Karpas-422 (cell line): ENCODE results near the gene SIN3B. TPM values are rescaled to one million over a fixed set of nuclear protein-coding genes. Genes with fewer than 3 reads are reported as not detected.

Experiments
- DNase-seq: peaks from one replicate; pipeline ENCODE4 v3.0.0-alpha.2; 2015
- H2AFZ ChIP-seq: fragments of 200-600 bp; sonication (generic); 2 replicates; pipeline ENCODE4 v1.6.1; 2014; ENCODE audit warnings: antibody characterized with exemption, low read length, mixed read lengths
- H3K27ac ChIP-seq: fragments of 200-600 bp; sonication (generic); 2 replicates; pipeline ENCODE4 v1.5.1; 2014; ENCODE audit warnings: mild to moderate bottlenecking, low read length, moderate library complexity
- H3K27me3 ChIP-seq: fragments of 200-600 bp; sonication (generic); 2 replicates; pipeline ENCODE4 v1.6.1; 2014; ENCODE audit warnings: low read length, mixed read lengths
- H3K36me3 ChIP-seq: fragments of 200-600 bp; sonication (generic); 2 replicates; pipeline ENCODE4 v1.6.1; 2014; ENCODE audit warnings: low read length, mixed read lengths; ENCODE audit not compliant: insufficient read depth
- H3K4me1 ChIP-seq: fragments of 200-600 bp; sonication (generic); 2 replicates; pipeline ENCODE4 v1.6.1; 2014; ENCODE audit warnings: mild to moderate bottlenecking, low read length, mixed read lengths
- H3K4me2 ChIP-seq: fragments of 200-600 bp; sonication (generic); 2 replicates; pipeline ENCODE4 v1.6.1; 2014; ENCODE audit warnings: low read length, low read depth, mild to moderate bottlenecking; ENCODE audit not compliant: poor library complexity, severe bottlenecking
- H3K4me3 ChIP-seq: fragments of 200-600 bp; sonication (generic); 2 replicates; pipeline ENCODE4 v1.5.1; 2014; ENCODE audit warnings: mild to moderate bottlenecking, antibody characterized with exemption, low read length, mixed read lengths
- H3K79me2 ChIP-seq: fragments of 200-600 bp; sonication (generic); 2 replicates; pipeline ENCODE4 v1.6.1; 2014; ENCODE audit warnings: mild to moderate bottlenecking, low read length, mixed read lengths
- H3K9ac ChIP-seq: fragments of 200-600 bp; sonication (generic); 2 replicates; pipeline ENCODE4 v1.6.0; 2014; ENCODE audit warnings: low read length
- H3K9me2 ChIP-seq: fragments of 200-600 bp; sonication (generic), shearing (Covaris generic); replicated peaks from 2 replicates; pipeline ENCODE4 v1.6.0; 2014; ENCODE audit warnings: mild to moderate bottlenecking, low read length, moderate library complexity; ENCODE audit not compliant: insufficient read depth
- H3K9me3 ChIP-seq: fragments of 300-700, 200-600 bp; sonication (generic); 2 replicates; pipeline ENCODE4 v1.6.1; 2014; ENCODE audit warnings: low read length, mixed read lengths
- H4K20me1 ChIP-seq: fragments of 200-600 bp; sonication (generic); 2 replicates; pipeline ENCODE4 v1.6.1; 2014; ENCODE audit warnings: mild to moderate bottlenecking, antibody characterized with exemption, low read length, low read depth; ENCODE audit not compliant: insufficient read depth
- total RNA-seq: library from RNA; depleted of rRNA; stranded (reverse); fragments of >200 nt; shearing (Covaris generic); gene quantifications from 2 replicates; pipeline ENCODE4 v1.2.3, GENCODE V29; 2014; ENCODE audit warnings: low replicate concordance

The SIN3B gene
- total RNA-seq, 1 experiment from 2014 or later: 19.4 TPM

DNA sequence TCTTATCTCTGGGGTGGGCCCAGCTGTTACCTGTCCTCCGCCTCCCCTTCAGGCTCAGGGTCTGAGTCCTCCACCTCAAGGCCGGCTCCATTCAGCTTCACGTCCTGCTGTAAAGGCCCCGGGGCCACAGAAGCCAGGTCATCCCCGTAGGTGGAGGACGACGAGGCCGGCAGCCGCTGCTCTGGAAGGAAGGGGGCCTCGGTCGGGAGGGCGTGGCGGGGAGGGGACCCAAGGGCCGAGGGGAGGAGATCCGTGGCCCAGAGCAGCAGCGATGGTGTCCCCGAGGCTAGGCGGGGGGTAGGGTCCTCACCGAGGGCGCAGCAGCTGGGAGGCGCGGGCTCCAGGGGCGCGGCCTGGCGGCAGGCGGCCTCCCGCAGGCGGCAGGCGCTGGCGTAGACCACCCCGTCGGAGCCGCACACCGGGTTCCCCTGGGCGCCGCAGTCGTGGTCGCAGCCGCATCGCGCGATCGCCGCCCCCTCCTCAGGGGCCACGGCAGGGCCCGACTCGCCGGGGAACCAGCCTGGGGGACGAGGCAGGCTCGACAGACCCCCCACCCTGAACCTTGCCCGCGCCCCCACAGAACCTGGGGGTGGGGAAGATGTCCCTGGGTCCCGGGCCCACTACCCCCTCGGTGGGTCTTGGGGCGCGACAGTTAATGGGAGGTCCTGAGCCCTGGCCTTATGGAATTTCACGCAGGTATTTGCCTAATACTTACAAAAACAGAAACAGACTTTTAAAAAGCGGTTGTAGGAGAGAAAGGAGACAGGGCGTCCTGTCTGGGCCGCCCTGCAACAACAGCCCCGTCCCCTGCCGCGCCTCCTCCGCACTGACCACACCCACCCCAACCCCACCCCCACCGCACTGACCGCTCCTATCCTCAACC is 67.2 kb downstream of the SIN3B start:
- Histone ChIP-seq H3K36me3 (no peaks in the 10 kb centered on the region), H4K20me1 (no peaks in the 10 kb centered on the region), H3K9me2 (no peaks in the 10 kb centered on the region), H3K9ac (no peak overlapping the region), H3K27ac (no peak overlapping the region), H3K79me2 (no peaks in the 10 kb centered on the region), H3K27me3 (no peaks in the 10 kb centered on the region; the same call in 1 of the 2 replicates), H2AFZ (no peak overlapping the region), H3K4me1 (peaks cover 7% of the 10 kb centered on the region), H3K4me3 (no peak overlapping the region), H3K4me2 (no peak overlapping the region), H3K9me3 (no peaks in the 10 kb centered on the region)
- no peak for DNase-seq

GRCh38 chr19:16897029-16897855 is 68.0 kb downstream of the SIN3B start:
- Histone ChIP-seq H2AFZ (no peak overlapping the region), H3K9ac (no peak overlapping the region), H3K9me2 (no peaks in the 10 kb centered on the region), H3K9me3 (no peaks in the 10 kb centered on the region), H3K4me1 (peaks cover 7% of the 10 kb centered on the region), H3K4me2 (no peak overlapping the region), H3K27me3 (no peaks in the 10 kb centered on the region; the same call in 1 of the 2 replicates), H3K36me3 (no peaks in the 10 kb centered on the region), H4K20me1 (no peaks in the 10 kb centered on the region), H3K4me3 (no peak overlapping the region), H3K79me2 (no peaks in the 10 kb centered on the region), H3K27ac (no peak overlapping the region)
- DNase-seq: peak; percentile 87

DNA sequence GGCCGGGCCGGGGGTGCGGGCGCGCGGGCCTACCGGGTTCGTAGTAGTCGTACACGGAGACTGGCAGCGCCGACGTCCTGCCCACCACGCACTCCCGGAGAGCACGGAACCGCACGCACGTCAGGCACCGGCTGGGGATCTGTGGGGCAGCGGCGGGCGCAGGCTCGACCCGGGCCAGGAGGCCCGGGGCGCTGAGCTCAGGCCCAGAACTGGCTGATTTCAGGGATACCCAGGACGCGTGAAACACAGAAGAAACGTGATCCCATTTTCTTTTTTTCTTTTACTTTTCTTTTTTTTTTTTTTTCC is 68.6 kb downstream of the SIN3B start:
- no peak overlapping the region for H3K4me3 ChIP-seq
- no peaks in the 10 kb centered on the region for H3K79me2 ChIP-seq

GRCh38 chr19:16898361-16899015 is 69.3 kb downstream of the SIN3B start:
- Histone ChIP-seq H3K9me2 (no peaks in the 10 kb centered on the region), H3K9me3 (no peaks in the 10 kb centered on the region), H3K27ac (no peak overlapping the region), H4K20me1 (no peaks in the 10 kb centered on the region), H3K4me3 (no peak overlapping the region), H3K79me2 (no peaks in the 10 kb centered on the region), H3K4me2 (no peak overlapping the region), H3K36me3 (no peaks in the 10 kb centered on the region), H3K9ac (no peak overlapping the region), H2AFZ (no peak overlapping the region), H3K4me1 (peaks cover 6% of the 10 kb centered on the region), H3K27me3 (no peaks in the 10 kb centered on the region)
- DNase-seq: no peak

More for the DNA sequence above, 68.6 kb downstream of the SIN3B start:
- Histone ChIP-seq H3K9me2 (no peaks in the 10 kb centered on the region), H3K4me2 (no peak overlapping the region), H2AFZ (no peak overlapping the region), H3K9me3 (no peaks in the 10 kb centered on the region), H3K36me3 (no peaks in the 10 kb centered on the region), H3K9ac (no peak overlapping the region), H3K4me1 (peaks cover 7% of the 10 kb centered on the region), H4K20me1 (no peaks in the 10 kb centered on the region), H3K27ac (no peak overlapping the region), H3K27me3 (no peaks in the 10 kb centered on the region; the same call in 1 of the 2 replicates)
- DNase-seq: no peak

- Histone ChIP-seq H2AFZ (no peak overlapping the region), H3K27me3 (no peaks in the 10 kb centered on the region), H4K20me1 (no peaks in the 10 kb centered on the region), H3K4me1 (no peaks in the 10 kb centered on the region), H3K4me3 (no peak overlapping the region), H3K36me3 (no peaks in the 10 kb centered on the region), H3K9ac (no peak overlapping the region), H3K27ac (no peak overlapping the region), H3K79me2 (no peaks in the 10 kb centered on the region), H3K4me2 (no peak overlapping the region), H3K9me3 (no peaks in the 10 kb centered on the region), H3K9me2 (no peaks in the 10 kb centered on the region)
- peak; percentile 82 for DNase-seq
Observed at GRCh38 chr19:16899566-16900075, 70.4 kb downstream of the SIN3B start.

GRCh38 chr19:16901491-16902175 is 72.4 kb downstream of the SIN3B start:
- Histone ChIP-seq H3K4me1 (no peaks in the 10 kb centered on the region), H3K27ac (no peak overlapping the region), H3K9me2 (no peaks in the 10 kb centered on the region), H3K4me3 (no peak overlapping the region), H3K27me3 (no peaks in the 10 kb centered on the region), H3K36me3 (no peaks in the 10 kb centered on the region), H3K79me2 (no peaks in the 10 kb centered on the region), H2AFZ (no peak overlapping the region), H3K9me3 (no peaks in the 10 kb centered on the region), H4K20me1 (no peaks in the 10 kb centered on the region), H3K4me2 (no peak overlapping the region), H3K9ac (no peak overlapping the region)
- no peak for DNase-seq

DNA sequence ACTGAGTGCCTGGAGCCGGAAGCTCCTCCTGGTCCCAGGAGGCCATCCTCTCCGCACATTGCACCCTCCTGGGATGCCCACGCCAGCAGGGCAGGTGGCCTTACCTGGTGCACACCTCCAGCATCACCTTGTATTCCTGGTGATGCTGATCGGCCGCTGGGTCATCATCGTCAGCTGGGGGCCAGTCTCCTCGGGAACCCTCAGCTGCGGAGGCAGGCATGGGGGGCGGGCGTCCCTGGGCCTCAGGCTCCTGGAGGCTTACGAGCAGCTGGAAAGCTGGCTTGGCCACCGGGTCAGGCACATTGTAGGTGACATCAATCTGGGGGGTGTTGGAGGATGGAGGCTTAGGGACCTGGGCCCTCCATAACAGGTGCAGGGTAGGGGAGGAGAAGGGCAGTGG is 73.3 kb downstream of the SIN3B start:
- Histone ChIP-seq H3K79me2 (no peaks in the 10 kb centered on the region), H3K4me3 (no peak overlapping the region), H4K20me1 (no peaks in the 10 kb centered on the region), H3K4me1 (no peaks in the 10 kb centered on the region), H3K27me3 (no peaks in the 10 kb centered on the region), H3K9me3 (no peaks in the 10 kb centered on the region), H3K4me2 (no peak overlapping the region), H3K9ac (no peak overlapping the region), H3K36me3 (no peaks in the 10 kb centered on the region), H2AFZ (no peak overlapping the region), H3K9me2 (no peaks in the 10 kb centered on the region), H3K27ac (no peak overlapping the region)
- no peak for DNase-seq
